GM23338 (cell line): Measurements from ENCODE around the gene BOK. TPM values are rescaled to one million over a fixed set of nuclear protein-coding genes. Genes with fewer than 3 reads are reported as not detected.

Experiments
- ATAC-seq: fragments of 200-7000 bp; cut with Tn5 transposase; 3 replicates; pipeline ENCODE4 v1.9.1; 2020
- DNase-seq: peaks from one replicate; pipeline ENCODE4 v3.0.0-alpha.2; 2015; ENCODE audit warnings: low spot score
- H2AFZ ChIP-seq: fragments of 200-600 bp; sonication (generic); 2 replicates; pipeline ENCODE4 v1.8.0; 2016; ENCODE audit warnings: antibody characterized with exemption, mild to moderate bottlenecking, moderate library complexity
- H3F3A ChIP-seq: fragments of 200-600 bp; sonication (generic); replicated peaks from 2 replicates; pipeline ENCODE4 v1.8.0; 2017; ENCODE audit warnings: antibody characterized with exemption, mixed run types, low read depth
- H3K27ac ChIP-seq: fragments of 200-600 bp; sonication (generic); 2 replicates; pipeline ENCODE4 v1.6.1; 2016; ENCODE audit warnings: low read depth
- H3K27me3 ChIP-seq: fragments of 200-600 bp; sonication (generic); 2 replicates; pipeline ENCODE4 v1.8.0; 2016; ENCODE audit warnings: mild to moderate bottlenecking, mixed run types, moderate library complexity; ENCODE audit not compliant: insufficient read depth
- H3K36me3 ChIP-seq: fragments of 200-600 bp; sonication (generic); 2 replicates; pipeline ENCODE4 v1.8.0; 2016; ENCODE audit warnings: mild to moderate bottlenecking; ENCODE audit not compliant: insufficient read depth
- H3K4me1 ChIP-seq: fragments of 200-600 bp; sonication (generic); 2 replicates; pipeline ENCODE4 v1.8.0; 2016; ENCODE audit warnings: mild to moderate bottlenecking, moderate library complexity; ENCODE audit not compliant: insufficient read depth
- H3K4me2 ChIP-seq: fragments of 200-600 bp; sonication (generic); 2 replicates; pipeline ENCODE4 v1.7.1; 2017; ENCODE audit warnings: mixed run types
- H3K4me3 ChIP-seq: fragments of 200-600 bp; sonication (generic); 2 replicates; pipeline ENCODE4 v1.6.1; 2016; ENCODE audit warnings: mixed run types
- H3K79me2 ChIP-seq: fragments of 200-600 bp; sonication (generic); replicated peaks from 2 replicates; pipeline ENCODE4 v1.8.0; 2017; ENCODE audit warnings: mild to moderate bottlenecking; ENCODE audit not compliant: insufficient read depth
- H3K9me2 ChIP-seq: fragments of 200-600 bp; sonication (generic); 2 replicates; pipeline ENCODE4 v1.8.0; 2017; ENCODE audit not compliant: insufficient read depth
- H4K20me1 ChIP-seq: fragments of 200-600 bp; sonication (generic); replicated peaks from 2 replicates; pipeline ENCODE4 v1.8.0; 2017; ENCODE audit warnings: mild to moderate bottlenecking; ENCODE audit not compliant: insufficient read depth
- H3K27ac Mint-ChIP-seq: 2 replicates; pipeline ENCODE4 v1.8.0; 2020; ENCODE audit warnings: inconsistent platforms, mild to moderate bottlenecking, moderate library complexity, mixed read lengths
- H3K27me3 Mint-ChIP-seq: 3 replicates; pipeline ENCODE4 v1.8.0; 2022; ENCODE audit warnings: low read depth, mild to moderate bottlenecking, moderate library complexity, mixed read lengths, inconsistent platforms; ENCODE audit not compliant: insufficient read depth, poor library complexity
- H3K36me3 Mint-ChIP-seq: 3 replicates; pipeline ENCODE4 v1.8.0; 2021; ENCODE audit warnings: low read depth, mild to moderate bottlenecking, inconsistent platforms, moderate library complexity, mixed read lengths
- H3K4me1 Mint-ChIP-seq: 3 replicates; pipeline ENCODE4 v1.8.0; 2020; ENCODE audit warnings: mild to moderate bottlenecking, inconsistent platforms, mixed read lengths
- H3K4me3 Mint-ChIP-seq: 3 replicates; pipeline ENCODE4 v1.8.0; 2021; ENCODE audit warnings: moderate library complexity, mild to moderate bottlenecking, inconsistent platforms, mixed read lengths
- H3K9me3 Mint-ChIP-seq: 3 replicates; pipeline ENCODE4 v1.8.0; 2020; ENCODE audit warnings: moderate library complexity, mild to moderate bottlenecking, inconsistent platforms, mixed read lengths
- CREB1 ChIP-seq: fragments of 250-450 bp; sonication (Bioruptor Pico); IDR thresholded peaks from 2 replicates; pipeline ENCODE4 v1.5.0; 2020; ENCODE audit warnings: low read depth, mild to moderate bottlenecking, moderate library complexity
- EZH2 ChIP-seq: fragments of 200-600 bp; sonication (generic); IDR thresholded peaks from one replicate; pipeline ENCODE4 v1.8.0; 2017; ENCODE audit warnings: antibody characterized with exemption, mild to moderate bottlenecking, low read depth; ENCODE audit not compliant: unreplicated experiment
- JUNB ChIP-seq: IDR thresholded peaks from one replicate; pipeline ENCODE4 v1.6.1; 2016; ENCODE audit warnings: antibody characterized with exemption; ENCODE audit not compliant: unreplicated experiment
- NANOG ChIP-seq: IDR thresholded peaks from 2 replicates; pipeline ENCODE4 v1.6.1; 2016; ENCODE audit warnings: antibody characterized with exemption, borderline replicate concordance
- POLR2AphosphoS5 ChIP-seq: IDR thresholded peaks from 2 replicates; pipeline ENCODE4 v1.6.1; 2016; ENCODE audit warnings: antibody characterized with exemption, low read depth
- STAT1 ChIP-seq: IDR thresholded peaks from one replicate; pipeline ENCODE4 v1.6.1; 2016; ENCODE audit warnings: antibody characterized with exemption; ENCODE audit not compliant: unreplicated experiment
- ZNF114 ChIP-seq: fragments of 250-450 bp; sonication (Bioruptor Pico); IDR thresholded peaks from 2 replicates; pipeline ENCODE4 v1.5.0; 2020; ENCODE audit warnings: mild to moderate bottlenecking, moderate library complexity
- ZNF331 ChIP-seq: fragments of 250-450 bp; sonication (Bioruptor Pico); IDR thresholded peaks from 2 replicates; pipeline ENCODE4 v1.5.0; 2020; ENCODE audit warnings: low read depth, mild to moderate bottlenecking, moderate library complexity
- ZNF462 ChIP-seq: fragments of 250-450 bp; sonication (Bioruptor Pico); IDR thresholded peaks from 2 replicates; pipeline ENCODE4 v1.5.0; 2020; ENCODE audit warnings: mild to moderate bottlenecking, moderate library complexity
- polyA plus RNA-seq: library from polyadenylated mRNA; unstranded; fragments of >200 nt; fragmentation: Nextera tagmentation; extraction: Ambion mirVana; gene quantifications from 2 replicates; pipeline ENCODE4 v1.2.1, GENCODE V29; 2016
- total RNA-seq: library from RNA; depleted of rRNA; stranded (reverse); fragments of >200 nt; shearing (Covaris generic); gene quantifications from 2 replicates; pipeline ENCODE4 v1.2.3, GENCODE V29; 2014
- TF ChIP-seq, protein P1 (sequence below), 2 experiments: fragments of 200-600 bp in 1 of 2; sonication (generic) in 1 of 2; conservative IDR thresholded peaks; 2 replicates each; pipeline versions ENCODE4 v1.5.1 to v1.6.1; 2016 to 2017; ENCODE audit warnings: antibody characterized with exemption in 2 of 2, low read depth in 2 of 2, mild to moderate bottlenecking in 2 of 2, moderate library complexity in 1 of 2
- TF ChIP-seq, protein P2 (sequence below): IDR thresholded peaks from 2 replicates; pipeline ENCODE4 v1.6.1; 2016; ENCODE audit warnings: antibody characterized with exemption
- TF ChIP-seq, protein P3 (sequence below): IDR thresholded peaks from one replicate; pipeline ENCODE4 v1.6.1; 2018; ENCODE audit warnings: antibody characterized with exemption; ENCODE audit not compliant: unreplicated experiment

Gene BOK
- total and polyA plus RNA-seq, 2 experiments from 2014 or later, result 13.5 to 36.7 TPM

GRCh38 chr2:241606186-241606585, 47.6 kb downstream of the BOK start (continued):
- TF ChIP-seq, protein P1, sequence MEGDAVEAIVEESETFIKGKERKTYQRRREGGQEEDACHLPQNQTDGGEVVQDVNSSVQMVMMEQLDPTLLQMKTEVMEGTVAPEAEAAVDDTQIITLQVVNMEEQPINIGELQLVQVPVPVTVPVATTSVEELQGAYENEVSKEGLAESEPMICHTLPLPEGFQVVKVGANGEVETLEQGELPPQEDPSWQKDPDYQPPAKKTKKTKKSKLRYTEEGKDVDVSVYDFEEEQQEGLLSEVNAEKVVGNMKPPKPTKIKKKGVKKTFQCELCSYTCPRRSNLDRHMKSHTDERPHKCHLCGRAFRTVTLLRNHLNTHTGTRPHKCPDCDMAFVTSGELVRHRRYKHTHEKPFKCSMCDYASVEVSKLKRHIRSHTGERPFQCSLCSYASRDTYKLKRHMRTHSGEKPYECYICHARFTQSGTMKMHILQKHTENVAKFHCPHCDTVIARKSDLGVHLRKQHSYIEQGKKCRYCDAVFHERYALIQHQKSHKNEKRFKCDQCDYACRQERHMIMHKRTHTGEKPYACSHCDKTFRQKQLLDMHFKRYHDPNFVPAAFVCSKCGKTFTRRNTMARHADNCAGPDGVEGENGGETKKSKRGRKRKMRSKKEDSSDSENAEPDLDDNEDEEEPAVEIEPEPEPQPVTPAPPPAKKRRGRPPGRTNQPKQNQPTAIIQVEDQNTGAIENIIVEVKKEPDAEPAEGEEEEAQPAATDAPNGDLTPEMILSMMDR (conservative IDR thresholded peaks at IDR 0.05; ENCODE audit: low read depth in 2 of 2), result no peak
- TF ChIP-seq EZH2 (no peak), ZNF114 (CRISPR knock-in tag) (no peak), NANOG (no peak), POLR2AphosphoS5 (no peak), CREB1 (CRISPR knock-in tag) (no peak), STAT1 (no peak), JUNB (no peak)
- TF ChIP-seq, protein P2, sequence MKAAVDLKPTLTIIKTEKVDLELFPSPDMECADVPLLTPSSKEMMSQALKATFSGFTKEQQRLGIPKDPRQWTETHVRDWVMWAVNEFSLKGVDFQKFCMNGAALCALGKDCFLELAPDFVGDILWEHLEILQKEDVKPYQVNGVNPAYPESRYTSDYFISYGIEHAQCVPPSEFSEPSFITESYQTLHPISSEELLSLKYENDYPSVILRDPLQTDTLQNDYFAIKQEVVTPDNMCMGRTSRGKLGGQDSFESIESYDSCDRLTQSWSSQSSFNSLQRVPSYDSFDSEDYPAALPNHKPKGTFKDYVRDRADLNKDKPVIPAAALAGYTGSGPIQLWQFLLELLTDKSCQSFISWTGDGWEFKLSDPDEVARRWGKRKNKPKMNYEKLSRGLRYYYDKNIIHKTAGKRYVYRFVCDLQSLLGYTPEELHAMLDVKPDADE, result no peak

- Histone ChIP-seq H3K27me3 (no peaks in the 10 kb centered on the region), H2AFZ (no peak overlapping the region), H3K79me2 (peaks cover 20% of the 10 kb centered on the region), H3F3A (0 out of 2 replicates have a peak, but pooled peaks cover 5% of the 10 kb centered on the region), H3K36me3 (no peaks in the 10 kb centered on the region; the same call in 1 of the 2 replicates), H3K4me2 (no peak overlapping the region), H3K4me3 (no peak overlapping the region), H3K4me1 (no peaks in the 10 kb centered on the region), H3K9me2 (no peaks in the 10 kb centered on the region), H3K27ac (no peak overlapping the region), H4K20me1 (0 out of 2 replicates have a peak, but pooled peaks cover 2% of the 10 kb centered on the region)
- peaks cover 15% of the 10 kb centered on the region; the same call in 2 of the 3 replicates for H3K36me3 Mint-ChIP-seq
- DNase-seq (no peak), ATAC-seq (no peak)
- peak overlapping the region; percentile 41; the same call in 1 of the 2 replicates for H3K27ac Mint-ChIP-seq
- H3K4me1 Mint-ChIP-seq, result peaks cover 13% of the 10 kb centered on the region
- no peaks in the 10 kb centered on the region for H3K9me3 Mint-ChIP-seq
- H3K27me3 Mint-ChIP-seq, result peaks cover 9% of the 10 kb centered on the region
- H3K4me3 Mint-ChIP-seq, result no peak overlapping the region
- TF ChIP-seq STAT1, result no peak
- no peak for TF ChIP-seq POLR2AphosphoS5
- TF ChIP-seq ZNF114 (CRISPR knock-in tag), result no peak
- no peak for TF ChIP-seq ZNF331
- no peak for TF ChIP-seq EZH2
- no peak for TF ChIP-seq ZNF462
- TF ChIP-seq, protein P3, sequence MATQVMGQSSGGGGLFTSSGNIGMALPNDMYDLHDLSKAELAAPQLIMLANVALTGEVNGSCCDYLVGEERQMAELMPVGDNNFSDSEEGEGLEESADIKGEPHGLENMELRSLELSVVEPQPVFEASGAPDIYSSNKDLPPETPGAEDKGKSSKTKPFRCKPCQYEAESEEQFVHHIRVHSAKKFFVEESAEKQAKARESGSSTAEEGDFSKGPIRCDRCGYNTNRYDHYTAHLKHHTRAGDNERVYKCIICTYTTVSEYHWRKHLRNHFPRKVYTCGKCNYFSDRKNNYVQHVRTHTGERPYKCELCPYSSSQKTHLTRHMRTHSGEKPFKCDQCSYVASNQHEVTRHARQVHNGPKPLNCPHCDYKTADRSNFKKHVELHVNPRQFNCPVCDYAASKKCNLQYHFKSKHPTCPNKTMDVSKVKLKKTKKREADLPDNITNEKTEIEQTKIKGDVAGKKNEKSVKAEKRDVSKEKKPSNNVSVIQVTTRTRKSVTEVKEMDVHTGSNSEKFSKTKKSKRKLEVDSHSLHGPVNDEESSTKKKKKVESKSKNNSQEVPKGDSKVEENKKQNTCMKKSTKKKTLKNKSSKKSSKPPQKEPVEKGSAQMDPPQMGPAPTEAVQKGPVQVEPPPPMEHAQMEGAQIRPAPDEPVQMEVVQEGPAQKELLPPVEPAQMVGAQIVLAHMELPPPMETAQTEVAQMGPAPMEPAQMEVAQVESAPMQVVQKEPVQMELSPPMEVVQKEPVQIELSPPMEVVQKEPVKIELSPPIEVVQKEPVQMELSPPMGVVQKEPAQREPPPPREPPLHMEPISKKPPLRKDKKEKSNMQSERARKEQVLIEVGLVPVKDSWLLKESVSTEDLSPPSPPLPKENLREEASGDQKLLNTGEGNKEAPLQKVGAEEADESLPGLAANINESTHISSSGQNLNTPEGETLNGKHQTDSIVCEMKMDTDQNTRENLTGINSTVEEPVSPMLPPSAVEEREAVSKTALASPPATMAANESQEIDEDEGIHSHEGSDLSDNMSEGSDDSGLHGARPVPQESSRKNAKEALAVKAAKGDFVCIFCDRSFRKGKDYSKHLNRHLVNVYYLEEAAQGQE, result no peak
Observed at GRCh38 chr2:241607162-241607885, 48.8 kb downstream of the BOK start.
